Pons (tissue), 1 donor: ENCODE measurements around the gene ILDR1.
"Not testable (repeated sequence)": the region's sequence is repeated elsewhere in the genome, so short reads cannot be mapped to it uniquely, and the experiment has no call there.

ENCODE experiments used
- DNase-seq: peaks from one replicate; pipeline ENCODE4 v3.0.0-alpha.2; 2016; ENCODE audit warnings: low spot score

ILDR1 gene

GRCh38 chr3:122021811-122022401 lies at the start of gene ILDR1:
ILDR1 (minus strand) TSS chr3:122022247; CDS start chr3:122022077, 170 bp downstream.
- DNase-seq: no peak

GRCh38 chr3:122067588-122068240 lies 45.7 kb upstream of the ILDR1 start:
- DNase-seq: no peak

- peak; percentile 42 for DNase-seq
Observed at GRCh38 chr3:122067214-122067550, 45.1 kb upstream of the ILDR1 start.

- DNase-seq: no peak
Observed at GRCh38 chr3:122066331-122067213, 44.5 kb upstream of the ILDR1 start.

- DNase-seq: no peak
Observed at GRCh38 chr3:122064326-122064725, 42.3 kb upstream of the ILDR1 start.

GRCh38 chr3:122063908-122064307 lies 41.9 kb upstream of the ILDR1 start:
- peak; percentile 56 for DNase-seq

- no peak for DNase-seq
Observed at GRCh38 chr3:122060040-122060698, 38.1 kb upstream of the ILDR1 start.

GRCh38 chr3:122058294-122058693 lies 36.2 kb upstream of the ILDR1 start:
- no peak for DNase-seq

- no peak for DNase-seq
Observed at GRCh38 chr3:122057671-122058070, 35.6 kb upstream of the ILDR1 start.

GRCh38 chr3:122055215-122055614 lies 33.2 kb upstream of the ILDR1 start, which contains the start of gene CD86:
CD86 (plus strand) TSS chr3:122055362; CDS start chr3:122055490, 128 bp downstream.
- DNase-seq: peak; percentile 65

GRCh38 chr3:122052968-122053367 lies 30.9 kb upstream of the ILDR1 start:
- no peak for DNase-seq

GRCh38 chr3:122047773-122048172 lies 25.7 kb upstream of the ILDR1 start:
- DNase-seq: not testable (repeated sequence)

GRCh38 chr3:122047296-122047695 lies 25.2 kb upstream of the ILDR1 start:
- not testable (repeated sequence) for DNase-seq

- DNase-seq: no peak
Observed at GRCh38 chr3:122033023-122033422, 11.0 kb upstream of the ILDR1 start.

GRCh38 chr3:122032531-122032930 lies 10.5 kb upstream of the ILDR1 start:
- DNase-seq: no peak

GRCh38 chr3:122031123-122031468 lies 9.0 kb upstream of the ILDR1 start:
- no peak for DNase-seq

GRCh38 chr3:122030381-122031122 lies 8.5 kb upstream of the ILDR1 start:
- no peak for DNase-seq

GRCh38 chr3:122025296-122025695 lies 3.2 kb upstream of the ILDR1 start:
- no peak for DNase-seq

GRCh38 chr3:122024800-122025199 lies 2.8 kb upstream of the ILDR1 start:
- DNase-seq: no peak

GRCh38 chr3:122023335-122023910 lies 1.4 kb upstream of the ILDR1 start:
- DNase-seq: no peak

GRCh38 chr3:122021037-122021436 lies 1.0 kb downstream of the ILDR1 start:
- no peak for DNase-seq
